NCI-H748 (cell line): ENCODE measurements around the gene PTGES3.
"Not testable (repeated sequence)": the region's sequence is repeated elsewhere in the genome, so short reads cannot be mapped to it uniquely, and the experiment has no call there.

Source experiments
- DNase-seq: peaks from one replicate; lab custom pipeline; 2025; ENCODE audit not compliant: unreplicated experiment; lab: John Stamatoyannopoulos, UW

PTGES3 gene

DNA sequence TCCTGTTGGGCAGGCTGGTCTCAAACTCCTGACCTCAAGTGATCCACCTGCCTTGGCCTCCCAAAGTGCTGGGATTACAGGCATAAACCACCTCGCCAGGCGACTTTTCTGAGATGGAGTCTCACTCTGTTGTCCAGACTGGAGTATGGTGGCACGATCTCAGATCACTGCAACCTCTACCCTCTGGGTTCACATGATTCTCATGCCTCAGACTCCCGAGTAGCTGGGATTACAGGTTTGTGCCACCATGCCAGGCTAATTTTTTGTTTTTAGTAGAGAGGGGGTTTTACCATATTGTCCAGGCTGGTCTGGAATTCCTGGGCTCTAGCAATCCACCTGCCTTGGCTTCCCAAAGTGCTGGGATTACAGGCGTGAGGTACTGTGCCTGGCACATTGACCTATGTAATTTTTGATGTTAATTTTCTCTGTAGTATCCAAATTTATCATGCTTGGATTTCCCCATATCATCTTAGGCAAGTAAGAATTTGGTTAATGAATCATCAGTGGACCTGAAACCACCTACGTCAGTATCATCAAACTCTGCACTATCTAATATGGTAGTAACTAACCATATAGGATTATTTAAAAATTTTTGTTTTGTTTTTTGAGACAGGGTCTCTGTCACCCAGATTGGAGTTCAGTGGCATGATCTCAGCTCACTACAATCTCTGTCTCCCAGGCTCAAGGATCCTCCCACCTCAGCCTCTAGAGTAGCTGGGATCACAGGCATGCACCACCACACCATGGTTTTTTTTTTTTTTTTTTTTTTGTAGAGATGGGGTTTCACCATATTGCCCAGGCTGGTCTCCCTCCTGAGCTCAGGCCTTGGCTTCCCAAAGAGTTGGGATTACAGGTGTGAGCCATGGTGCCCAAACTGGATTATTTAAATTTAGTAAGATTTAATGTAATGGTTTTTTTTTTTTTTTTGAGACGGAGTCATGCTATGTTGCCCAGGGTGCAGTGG is 30.4 kb downstream of the PTGES3 start:
- no peak for DNase-seq

DNA sequence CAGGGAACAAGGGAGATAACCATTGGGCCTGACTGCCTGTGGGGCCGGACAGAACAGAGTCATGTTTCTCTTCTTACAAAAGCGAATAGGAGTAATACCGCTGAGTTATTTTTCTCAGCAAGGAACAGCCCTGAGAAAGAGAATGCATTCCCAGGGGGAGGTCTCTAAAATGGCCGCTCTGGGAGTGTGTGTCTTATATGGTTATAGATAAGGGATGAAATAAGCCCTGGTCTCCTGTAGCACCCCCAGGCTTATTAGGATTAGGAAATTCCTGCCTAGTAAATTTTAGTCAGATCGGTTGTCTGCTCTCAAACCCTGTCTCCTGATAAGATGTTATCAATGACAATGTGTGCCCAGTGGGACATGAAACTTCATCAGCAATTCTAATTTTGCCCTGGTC is 34.3 kb downstream of the PTGES3 start:
- not testable (repeated sequence) for DNase-seq

DNA sequence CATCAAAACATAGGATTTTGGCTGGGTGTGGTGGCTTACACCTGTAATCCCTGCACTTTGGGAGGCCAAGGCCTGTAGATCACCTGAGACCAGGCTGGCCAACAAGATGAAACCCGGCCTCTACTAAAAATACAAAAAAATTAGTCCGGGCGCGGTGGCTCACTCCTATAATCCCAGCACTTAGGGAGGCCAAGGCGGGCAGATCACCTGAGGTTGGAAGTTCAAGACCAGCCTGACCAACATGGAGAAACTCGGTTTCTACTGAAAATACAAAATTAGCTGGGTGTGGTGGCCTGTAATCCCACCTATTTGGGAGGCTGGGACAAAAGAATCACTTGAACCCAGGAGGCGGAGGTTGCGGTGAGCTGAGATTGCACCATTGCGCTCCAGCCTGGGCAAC is 40.1 kb downstream of the PTGES3 start:
- DNase-seq: not testable (repeated sequence)

DNA sequence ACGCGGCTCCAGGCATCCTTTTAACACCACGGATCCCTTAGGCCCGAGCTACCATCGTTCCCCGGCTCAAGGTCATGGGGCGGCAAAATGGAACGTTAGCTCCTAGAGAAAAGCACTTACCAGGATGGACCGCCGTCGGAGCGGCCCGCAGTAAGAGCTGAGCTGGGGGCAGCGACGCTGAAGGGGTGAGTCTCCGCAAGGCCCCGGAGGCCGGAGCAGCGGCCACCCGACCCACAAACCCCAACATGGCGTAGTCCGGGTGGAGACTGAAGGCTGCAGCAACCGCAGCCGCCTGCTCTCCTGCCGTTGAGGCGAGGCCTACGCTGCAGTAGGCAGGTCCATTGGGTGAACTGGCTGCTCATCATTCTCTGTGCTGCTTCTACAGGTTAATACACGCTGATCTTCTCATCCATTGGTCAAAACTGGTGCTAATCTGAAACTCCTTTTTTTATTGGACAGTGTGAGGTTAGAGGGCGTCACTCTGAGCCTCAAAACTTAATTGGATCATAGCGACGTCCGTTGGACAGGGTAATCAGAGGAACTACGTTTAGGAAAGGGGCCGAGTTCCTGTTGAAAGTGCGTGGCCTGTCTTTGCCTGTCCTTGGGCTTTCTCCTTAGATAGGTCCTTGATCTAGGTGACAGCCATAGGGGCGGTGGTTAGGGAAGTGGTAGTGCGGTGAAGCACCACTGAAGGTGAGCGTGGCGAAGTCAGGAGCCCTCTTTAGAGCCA is 42.2 kb downstream of the PTGES3 start, which contains the start of gene ATP5F1B:
Gene ATP5F1B (minus strand): TSS at position 268 of the 730 bp plus-strand sequence. CDS start 21 bp downstream, at position 247.
- peak; percentile 99 for DNase-seq

DNA sequence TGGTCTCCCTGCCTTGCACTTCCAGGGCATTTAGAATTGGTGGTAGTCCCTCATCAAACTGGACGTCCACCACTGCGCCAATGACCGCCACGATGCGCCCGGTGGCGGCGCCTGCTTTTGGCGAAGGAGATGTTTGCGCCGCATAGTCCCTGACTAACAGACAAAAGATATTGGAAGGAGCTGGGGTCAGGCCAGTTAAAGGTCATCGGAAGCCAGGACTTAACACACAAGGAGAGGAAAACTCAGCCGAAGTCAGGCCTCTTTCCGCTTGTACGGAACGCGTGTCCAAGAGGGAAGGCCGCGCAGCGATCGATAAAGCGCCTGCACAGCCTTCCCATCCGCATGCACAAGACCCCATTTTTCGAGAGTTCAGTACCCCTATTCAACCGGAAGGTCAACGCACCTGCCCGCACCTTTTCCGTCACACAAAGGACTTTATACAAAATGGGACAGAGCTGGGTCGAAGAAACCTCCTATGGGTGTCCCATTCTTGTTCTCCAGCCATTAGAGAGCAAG is 42.8 kb downstream of the PTGES3 start:
- peak; percentile 54 for DNase-seq

DNA sequence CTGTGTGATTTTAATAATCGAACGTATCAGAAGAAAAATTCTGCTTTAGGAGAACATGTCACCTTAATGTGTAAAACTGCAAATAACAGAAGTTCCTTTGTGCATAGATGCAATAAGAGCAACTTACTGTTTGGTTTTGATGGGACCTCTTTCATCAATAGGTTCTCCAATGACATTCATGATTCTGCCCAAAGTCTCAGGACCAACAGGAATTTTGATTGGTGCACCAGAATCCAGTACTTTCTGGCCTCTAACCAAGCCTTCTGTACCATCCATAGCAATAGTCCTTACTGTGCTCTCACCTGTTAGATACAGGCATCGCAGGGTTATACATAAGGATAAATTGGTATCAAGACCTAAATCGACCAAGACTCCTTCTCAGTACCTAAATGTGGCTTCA is 43.4 kb downstream of the PTGES3 start:
- DNase-seq: no peak

DNA sequence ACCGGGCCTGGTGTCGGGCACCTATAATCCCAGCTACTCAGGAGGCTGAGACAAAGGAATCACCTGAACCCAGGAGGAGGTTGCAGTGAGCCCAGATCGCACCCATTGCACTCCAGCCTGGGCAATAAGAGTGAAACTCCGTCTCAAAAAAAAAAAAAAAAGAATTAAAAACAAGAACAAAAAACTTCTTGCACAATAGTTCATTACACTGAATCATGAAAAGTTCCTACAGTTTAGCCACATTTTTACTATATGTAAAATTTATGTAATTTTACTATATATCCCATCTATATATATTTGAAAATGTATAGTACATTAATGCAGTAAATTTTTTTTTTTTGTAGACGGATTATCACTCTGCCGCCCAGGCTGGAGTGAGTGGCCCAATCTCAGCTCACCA is 46.9 kb downstream of the PTGES3 start:
- no peak for DNase-seq

DNA sequence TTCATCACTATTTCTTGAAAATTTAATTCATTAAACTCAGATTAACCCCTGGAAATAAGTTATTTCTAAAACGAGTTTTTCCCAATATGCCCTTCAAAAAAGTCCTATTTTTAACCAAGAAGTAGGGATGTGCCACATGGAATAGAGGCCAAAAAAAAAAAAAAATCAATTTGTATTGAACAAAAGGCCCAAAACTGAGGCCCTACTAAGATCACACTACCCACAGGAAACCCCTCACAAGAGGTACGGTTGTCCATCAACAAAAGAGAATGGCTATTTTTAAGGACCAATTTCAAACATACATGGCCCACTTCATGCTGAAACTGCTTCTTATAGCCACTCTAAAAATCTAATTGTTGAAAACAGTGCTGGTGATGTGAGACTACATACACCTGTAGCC is 50.5 kb downstream of the PTGES3 start:
- no peak for DNase-seq

DNA sequence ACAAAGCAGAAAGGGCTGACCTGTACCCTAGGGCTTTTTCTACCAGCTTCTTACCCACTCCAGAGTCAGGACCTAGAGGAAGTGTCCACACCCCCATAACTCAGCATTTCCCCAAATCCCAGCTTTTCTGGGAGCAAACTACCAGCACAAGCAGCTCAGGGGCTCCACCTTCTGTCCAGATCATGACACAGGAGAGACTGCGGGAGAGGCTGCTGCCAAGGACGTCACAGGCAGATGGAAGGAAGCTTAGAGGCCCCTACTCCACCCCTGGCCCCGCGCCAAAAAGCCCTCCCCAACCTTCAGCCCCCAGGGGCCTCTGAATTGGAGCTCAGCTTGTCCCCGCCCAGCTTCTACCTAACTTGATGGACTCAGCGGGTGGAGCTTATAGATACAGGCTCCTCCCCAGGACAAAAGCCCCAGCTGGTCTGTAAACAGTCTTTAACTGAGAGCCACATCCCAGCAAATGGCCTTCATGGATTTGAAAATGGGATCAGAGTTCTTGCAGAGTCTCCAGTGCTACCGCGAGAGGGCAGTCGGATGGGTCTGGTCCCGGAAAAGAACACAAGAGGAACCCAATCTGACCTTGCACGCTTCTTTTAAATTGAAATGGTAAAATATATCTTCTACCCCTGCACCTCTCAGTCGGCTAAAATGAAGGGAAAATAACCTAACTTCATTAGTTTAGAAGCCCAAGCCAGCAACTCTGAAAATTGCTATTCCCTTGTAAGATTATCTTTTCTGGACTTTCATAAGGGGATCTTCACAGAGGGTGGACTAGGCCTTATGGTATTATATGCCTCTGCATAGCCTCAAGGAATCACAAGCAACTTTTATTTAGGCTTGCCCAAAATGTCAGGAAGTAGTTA is 51.2 kb downstream of the PTGES3 start:
- DNase-seq: peak; percentile 100

DNA sequence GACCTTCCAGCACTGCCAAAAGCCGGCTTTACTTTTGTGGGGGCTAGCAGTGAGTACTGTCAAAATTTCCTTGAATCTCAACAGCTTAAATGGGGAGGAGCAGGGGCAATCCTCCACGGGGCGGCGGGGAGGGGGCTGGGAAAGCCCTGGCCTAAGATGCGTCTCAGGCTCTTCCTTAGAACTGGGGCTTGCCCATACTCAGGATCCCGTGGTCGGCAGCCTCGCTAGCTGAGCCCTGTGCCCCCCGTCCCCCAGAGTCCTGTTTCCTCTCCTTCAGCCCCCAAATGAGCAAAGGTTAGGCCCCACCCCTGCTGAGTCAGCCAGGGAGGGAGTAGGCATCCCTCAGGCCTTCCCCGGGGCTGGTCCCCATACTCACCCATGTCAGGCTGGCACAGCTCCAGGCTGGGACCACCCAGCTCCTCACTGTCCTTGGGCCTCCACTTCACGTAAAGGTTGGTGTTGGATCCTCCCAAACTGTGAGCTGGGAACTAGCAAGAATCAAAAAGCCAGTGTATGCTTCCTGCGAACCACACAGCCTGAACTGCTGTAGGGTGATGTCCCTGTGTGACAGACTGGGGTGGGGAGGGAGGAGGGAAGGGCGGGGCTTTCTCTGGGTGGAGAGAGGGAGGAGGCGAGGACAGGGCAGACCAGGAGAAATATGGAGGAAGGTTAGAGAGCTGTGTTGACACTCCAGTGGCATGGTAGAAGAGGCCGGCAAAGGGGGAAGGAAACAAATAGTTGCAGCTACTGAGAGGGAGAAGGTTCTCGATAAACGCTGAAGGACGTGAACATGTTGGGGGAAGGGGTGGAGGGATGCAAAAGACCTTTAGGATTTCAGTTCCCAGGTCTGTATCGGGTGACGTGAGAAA is 52.0 kb downstream of the PTGES3 start:
- DNase-seq: peak; percentile 81

DNA sequence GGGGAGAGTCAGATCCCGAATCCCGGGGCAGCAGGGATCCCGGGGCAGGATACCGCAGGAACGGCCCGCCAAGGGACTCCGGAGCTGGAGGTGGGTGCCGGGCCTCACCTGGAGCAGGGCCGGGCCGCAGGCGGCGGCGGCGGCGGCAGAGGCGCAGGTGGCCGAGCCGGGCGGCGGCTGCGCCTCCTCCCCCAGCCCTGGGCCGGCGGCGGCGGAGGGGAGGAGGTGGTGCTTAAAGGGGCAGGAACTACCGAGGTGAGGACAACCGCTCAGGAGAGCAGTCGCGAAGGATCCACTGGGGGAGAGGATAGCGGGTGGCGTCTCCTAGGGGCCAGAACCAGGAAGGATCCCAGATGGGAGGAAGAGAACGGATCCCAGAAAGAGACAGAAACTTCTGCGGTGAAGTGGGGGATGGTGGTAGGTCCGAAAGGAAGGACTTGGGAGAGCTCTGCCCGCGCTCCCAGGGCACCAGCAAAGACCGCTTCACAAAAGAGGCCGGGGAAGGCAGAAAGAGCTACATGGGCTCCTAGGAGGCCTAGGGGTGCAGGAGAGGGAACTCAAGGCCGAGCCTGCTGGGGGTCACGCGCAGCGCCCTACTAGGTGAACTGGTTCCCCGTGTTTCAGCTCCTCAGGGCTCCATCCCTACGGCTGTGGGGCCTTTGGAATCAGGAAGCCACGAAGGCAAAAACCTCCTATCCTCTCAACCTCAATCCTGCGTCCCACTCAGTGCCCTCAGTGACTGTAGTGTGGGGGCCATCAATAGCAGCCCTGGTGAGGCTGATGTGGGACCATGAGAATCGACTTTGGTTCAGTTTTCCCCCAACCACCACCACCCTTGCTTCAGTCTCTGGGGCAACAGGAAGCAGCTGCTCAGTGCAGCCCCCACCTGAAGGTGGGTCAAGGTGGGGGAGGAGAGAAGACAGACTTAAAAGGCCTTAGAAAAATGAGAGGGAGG is 53.0 kb downstream of the PTGES3 start:
- DNase-seq: peak; percentile 89

DNA sequence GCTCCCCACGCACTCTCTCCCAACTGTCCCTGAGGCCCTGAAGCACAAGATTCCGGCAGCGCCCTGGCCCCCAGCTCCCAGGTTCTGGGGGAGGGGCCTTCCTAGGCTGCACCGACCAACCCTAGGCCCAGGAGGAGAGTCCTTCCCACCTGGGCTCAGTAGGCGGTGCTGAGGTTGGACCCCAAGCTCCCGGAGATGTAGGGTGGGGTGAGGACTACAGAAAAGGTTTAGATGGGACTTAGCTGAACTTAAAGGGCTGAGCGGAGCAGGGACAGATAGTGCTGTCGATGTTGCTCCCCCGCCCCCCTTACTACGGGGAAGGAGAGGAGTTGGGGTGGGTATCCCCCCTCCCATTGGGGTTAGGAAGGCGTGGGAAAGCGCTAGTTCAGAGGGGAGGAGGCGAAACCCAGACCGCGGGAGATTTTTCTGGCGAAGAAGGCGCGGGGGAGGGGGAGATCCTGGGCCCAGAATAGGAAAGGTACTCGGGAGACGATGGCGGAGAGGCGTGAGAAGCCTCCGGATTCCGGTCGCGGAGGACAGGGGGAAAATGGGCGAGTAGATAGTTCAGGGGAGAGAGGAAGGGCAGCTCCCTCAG is 53.7 kb downstream of the PTGES3 start:
- peak; percentile 84 for DNase-seq

DNA sequence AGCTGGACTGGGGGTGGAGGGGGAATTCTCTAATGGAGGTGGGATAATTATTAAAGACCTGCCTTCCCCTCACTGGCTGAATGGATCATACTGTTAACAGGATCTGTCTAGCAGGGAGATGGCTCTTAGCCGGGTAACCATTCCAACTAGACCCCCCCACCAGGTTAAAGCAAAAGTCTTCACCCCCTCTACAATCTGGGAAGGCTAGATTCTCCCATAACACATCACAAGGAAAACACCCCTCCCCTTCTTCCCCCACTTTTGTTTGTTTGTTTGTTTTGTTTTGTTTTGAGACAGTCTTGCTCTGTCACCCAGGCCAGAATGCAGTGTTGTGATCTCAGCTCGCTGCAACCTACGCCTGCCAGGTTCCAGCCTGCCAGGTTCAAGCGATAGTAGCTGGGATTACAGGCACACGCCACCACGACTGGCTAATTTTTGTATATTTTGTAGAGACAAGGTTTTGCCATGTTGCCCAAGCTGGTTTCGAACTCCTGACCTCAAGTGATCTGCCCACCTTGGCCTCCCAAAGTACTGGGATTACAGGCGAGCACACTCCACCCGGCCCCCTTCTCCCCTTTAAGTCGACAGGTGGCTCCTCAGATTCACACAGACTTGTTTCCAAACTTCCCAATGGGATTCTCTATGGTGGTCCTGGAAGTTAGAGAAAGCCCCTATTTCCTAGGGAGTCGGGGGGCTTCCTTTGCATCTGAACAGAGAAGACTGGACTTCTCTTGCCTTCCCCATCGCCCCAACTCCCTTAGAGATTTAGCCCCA is 54.4 kb downstream of the PTGES3 start:
- DNase-seq: no peak

DNA sequence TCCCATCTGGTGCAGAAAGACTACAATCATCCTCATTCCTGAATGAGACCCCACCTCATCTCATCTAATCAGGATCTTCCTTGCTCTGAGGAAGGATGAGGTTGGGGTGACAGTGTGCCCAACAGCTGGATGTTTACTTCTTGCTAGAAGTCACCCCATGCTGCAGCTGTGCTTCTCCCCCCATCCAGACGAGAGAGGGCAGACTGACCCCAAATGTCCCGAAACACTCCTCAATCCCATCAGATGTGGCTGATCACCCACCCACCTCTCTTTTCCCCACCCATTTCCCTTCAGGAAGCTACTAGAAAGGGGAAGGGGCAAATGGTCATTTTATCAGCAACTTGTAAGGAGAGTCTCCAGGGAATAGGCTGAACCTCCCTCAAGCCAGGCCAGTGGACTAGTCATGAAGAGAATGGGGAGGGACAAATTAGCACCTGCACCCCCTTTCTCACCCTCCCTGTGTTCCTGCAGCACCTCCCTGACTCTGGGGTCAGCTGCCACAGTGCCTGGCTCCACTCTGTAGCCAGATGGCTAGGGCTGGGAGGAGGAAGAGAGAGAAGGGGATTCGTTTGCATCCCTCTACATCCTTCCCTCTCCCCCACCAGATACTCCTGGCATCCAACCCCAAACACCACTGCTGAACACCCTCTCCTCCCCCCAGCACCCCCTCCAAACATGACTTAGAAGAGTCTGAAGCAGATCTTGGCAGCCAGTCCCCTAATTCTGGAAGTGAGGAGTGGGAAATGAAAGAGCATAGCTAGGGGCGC is 55.2 kb downstream of the PTGES3 start:
- no peak for DNase-seq

DNA sequence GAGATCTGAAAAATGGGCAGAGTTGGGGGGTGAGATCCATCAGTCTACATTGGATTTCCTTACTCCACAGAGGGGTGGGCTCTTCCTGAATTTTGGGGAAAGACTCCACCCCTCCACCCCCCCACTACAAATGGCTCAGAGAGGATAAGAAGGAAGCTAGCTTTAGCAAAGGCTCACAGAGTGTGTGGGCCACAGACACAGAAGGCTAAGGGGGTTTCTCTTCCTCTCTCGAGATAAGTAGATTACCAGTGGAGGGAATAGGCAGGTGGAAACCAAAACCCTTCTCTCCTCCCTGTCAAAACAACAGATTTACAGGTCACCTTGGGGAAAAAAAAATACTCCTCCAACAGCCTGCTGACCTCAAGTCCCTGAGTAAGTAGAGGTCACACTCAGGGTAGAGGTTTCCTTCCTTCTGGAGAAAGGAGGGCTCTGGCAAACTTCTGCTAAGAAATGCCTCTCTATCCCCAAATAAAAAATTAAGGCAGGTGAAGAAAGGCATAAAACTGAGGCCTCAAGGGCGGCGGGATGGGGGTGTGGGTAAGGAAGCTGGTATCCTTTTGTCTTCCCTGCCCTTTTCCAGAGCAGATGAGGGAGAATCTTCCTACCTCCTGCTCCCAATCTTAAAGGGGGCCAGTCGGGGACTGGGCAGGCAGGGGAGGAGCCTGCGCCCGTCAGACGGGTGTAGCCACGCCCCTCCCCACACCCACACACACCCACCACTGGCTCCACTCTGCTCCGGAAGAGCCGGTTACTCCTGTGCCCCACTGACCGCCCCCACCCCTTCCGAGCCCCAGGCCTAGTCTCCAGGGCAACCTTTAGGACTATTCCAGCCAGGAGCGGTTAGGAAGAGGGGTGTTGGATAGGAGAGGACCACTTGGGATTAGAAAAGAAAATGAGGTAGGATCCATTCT is 56.0 kb downstream of the PTGES3 start:
- DNase-seq: peak; percentile 82

DNA sequence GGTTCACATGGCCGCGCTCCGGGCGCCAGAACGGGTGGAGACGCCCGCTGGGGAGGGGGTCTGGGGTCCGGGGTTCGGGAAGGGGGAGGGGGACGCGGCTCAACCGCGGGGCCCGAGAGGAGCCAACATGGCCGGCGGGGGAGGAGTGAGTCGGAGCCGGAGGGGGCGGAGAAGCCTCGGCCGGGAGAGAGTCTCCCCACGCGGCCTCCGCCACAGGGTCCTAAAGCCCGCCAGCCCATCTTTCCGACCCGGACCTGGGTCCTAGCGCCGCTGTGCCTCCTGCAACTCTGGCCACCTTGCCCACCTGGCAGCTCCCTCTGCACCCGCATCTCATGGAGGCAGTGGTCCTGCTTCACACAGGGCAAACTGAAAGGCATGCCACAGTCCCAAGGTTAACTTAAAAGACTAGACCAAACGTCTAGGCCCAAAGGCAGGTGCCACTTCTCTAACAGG is 57.9 kb downstream of the PTGES3 start, which contains the start of gene BAZ2A:
Gene BAZ2A (minus strand): TSS at position 147 of the 453 bp plus-strand sequence. CDS start 12,796 bp downstream, outside the sequence.
- peak; percentile 91 for DNase-seq
